SK-N-SH (cell line): ENCODE results near the gene CDH2. TPM values are rescaled to one million over a fixed set of nuclear protein-coding genes. Genes with fewer than 3 reads are reported as not detected.
A peak's percentile ranks its signal among the peaks of the same experiment; 100 is the strongest.

ENCODE experiments used
- CTCF ChIA-PET: fragments of 300-600, 350-600 bp; formaldehyde crosslinking; extraction: SDS; loops from one replicate; lab custom pipeline; 2021; lab: Yijun Ruan, JAX
- POLR2A ChIA-PET: fragments of 350-600 bp; sonication (Branson Sonifier 250); formaldehyde crosslinking; extraction: SDS; loops from one replicate; lab custom pipeline; 2020; ENCODE audit warnings: antibody characterized with exemption, inconsistent platforms; lab: Yijun Ruan, JAX
- DNase-seq: peaks from one replicate; pipeline ENCODE4 v3.0.0; 2012
- H2AFZ ChIP-seq: fragments of 200-600 bp; sonication (generic); 2 replicates; pipeline ENCODE4 v1.8.1; 2016; ENCODE audit warnings: antibody characterized with exemption, mild to moderate bottlenecking, low read depth
- H3F3A ChIP-seq: fragments of 200-600 bp; sonication (generic); replicated peaks from 2 replicates; pipeline ENCODE3; 2016; ENCODE audit warnings: antibody characterized with exemption, mild to moderate bottlenecking; ENCODE audit not compliant: insufficient read depth
- H3K27ac ChIP-seq, 2 experiments: fragments of 200-500 bp in 1 of 2; fragments of 200-600 bp in 1 of 2; sonication (Bioruptor generic) in 1 of 2; sonication (generic), shearing (Covaris generic) in 1 of 2; 2 replicates each; pipeline versions ENCODE4 v1.5.1 to v1.6.1; 2014 to 2016; ENCODE audit warnings: low read depth in 2 of 2, inconsistent platforms in 1 of 2, low read length in 1 of 2, mild to moderate bottlenecking in 1 of 2, mixed read lengths in 1 of 2
- H3K27me3 ChIP-seq: fragments of 200-600 bp; sonication (generic), shearing (Covaris generic); 2 replicates; pipeline ENCODE4 v1.6.1; 2016; ENCODE audit warnings: mixed run types; ENCODE audit not compliant: insufficient read depth
- H3K36me3 ChIP-seq, 2 experiments: fragments of 200-500 bp in 1 of 2; fragments of 200-600 bp in 1 of 2; sonication (Bioruptor generic) in 1 of 2; sonication (generic) in 1 of 2; replicated peaks in 1 of 2; 2 replicates each; pipeline versions ENCODE3 to v1.5.1; 2014 to 2016; ENCODE audit warnings: low read length in 1 of 2, mild to moderate bottlenecking in 1 of 2; ENCODE audit not compliant: insufficient read depth in 2 of 2, control insufficient read depth in 1 of 2
- H3K4me1 ChIP-seq, 2 experiments: fragments of 200-500 bp in 1 of 2; fragments of 200-600 bp in 1 of 2; sonication (Bioruptor generic) in 1 of 2; sonication (generic), shearing (Covaris generic) in 1 of 2; 2 replicates each; pipeline versions ENCODE4 v1.5.1 to v1.6.1; 2014 to 2016; ENCODE audit warnings: low read depth in 1 of 2, low read length in 1 of 2, mixed run types in 1 of 2; ENCODE audit not compliant: insufficient read depth in 2 of 2, control insufficient read depth in 1 of 2
- H3K4me2 ChIP-seq: fragments of 200-600 bp; sonication (generic), shearing (Covaris generic); 2 replicates; pipeline ENCODE4 v1.6.1; 2017; ENCODE audit warnings: mixed run types
- H3K4me3 ChIP-seq, 2 experiments: fragments of 200-500 bp in 1 of 2; fragments of 200-600 bp in 1 of 2; sonication (Bioruptor generic) in 1 of 2; sonication (generic), shearing (Covaris generic) in 1 of 2; 2 replicates each; pipeline versions ENCODE4 v1.5.1 to v1.8.1; 2014 to 2016; ENCODE audit warnings: low read depth in 2 of 2, inconsistent platforms in 1 of 2, low read length in 1 of 2, mild to moderate bottlenecking in 1 of 2, mixed read lengths in 1 of 2, moderate library complexity in 1 of 2
- H3K79me2 ChIP-seq: fragments of 200-600 bp; sonication (generic); 2 replicates; pipeline ENCODE4 v1.8.1; 2017; ENCODE audit warnings: mild to moderate bottlenecking; ENCODE audit not compliant: insufficient read depth
- H3K9ac ChIP-seq: fragments of 200-600 bp; sonication (generic); 2 replicates; pipeline ENCODE4 v1.6.1; 2017; ENCODE audit warnings: mixed run types
- H3K9me2 ChIP-seq: fragments of 200-600 bp; sonication (generic); 2 replicates; pipeline ENCODE4 v1.6.1; 2017; ENCODE audit warnings: mixed run types
- H3K9me3 ChIP-seq: fragments of 200-600 bp; sonication (generic); 2 replicates; pipeline ENCODE4 v1.6.1; 2017; ENCODE audit warnings: mixed run types, mild to moderate bottlenecking, moderate library complexity
- H4K20me1 ChIP-seq: fragments of 200-600 bp; sonication (generic); 2 replicates; pipeline ENCODE4 v1.6.1; 2017; ENCODE audit warnings: mild to moderate bottlenecking, mixed run types; ENCODE audit not compliant: insufficient read depth
- CHD2 ChIP-seq: fragments of 150-350 bp; IDR thresholded peaks from 2 replicates; pipeline ENCODE4 v1.6.1; 2018; ENCODE audit warnings: low read length; ENCODE audit not compliant: partially characterized antibody
- CTCF ChIP-seq: fragments of 200-600 bp; sonication (generic); IDR thresholded peaks from 2 replicates; pipeline ENCODE4 v1.6.1; 2017; ENCODE audit warnings: antibody characterized with exemption, mild to moderate bottlenecking, moderate library complexity
- EP300 ChIP-seq, 2 experiments: IDR thresholded peaks; 2 replicates each; pipeline versions ENCODE4 v1.4.0 to v1.6.1; 2012; ENCODE audit warnings: borderline replicate concordance in 1 of 2, low read depth in 1 of 2, low read length in 1 of 2
- FOXJ3 ChIP-seq: sonication (generic); formaldehyde crosslinking; IDR thresholded peaks from 2 replicates; pipeline ENCODE4 v1.5.1; 2020; ENCODE audit warnings: mild to moderate bottlenecking, missing genetic modification reagents
- FOXM1 ChIP-seq: IDR thresholded peaks from 2 replicates; pipeline ENCODE4 v1.4.0; 2012; ENCODE audit warnings: low read depth, mild to moderate bottlenecking
- GATA2 ChIP-seq: sonication (generic); formaldehyde crosslinking; IDR thresholded peaks from 2 replicates; pipeline ENCODE4 v1.5.0; 2020; ENCODE audit warnings: mild to moderate bottlenecking, missing genetic modification reagents
- JUND ChIP-seq: IDR thresholded peaks from 2 replicates; pipeline ENCODE4 v1.4.0; 2012
- MEF2A ChIP-seq: IDR thresholded peaks from 2 replicates; pipeline ENCODE4 v1.4.0; 2012; ENCODE audit warnings: low read depth, borderline replicate concordance
- MXI1 ChIP-seq: IDR thresholded peaks from 2 replicates; pipeline ENCODE4 v1.6.1; 2012; ENCODE audit warnings: mild to moderate bottlenecking, low read depth, low read length, improper control_type of control experiment
- NRF1 ChIP-seq: IDR thresholded peaks from 2 replicates; pipeline ENCODE4 v1.6.1; 2012; ENCODE audit warnings: low read depth, mild to moderate bottlenecking, low read length
- RCOR1 ChIP-seq: fragments of 150-350 bp; IDR thresholded peaks from 2 replicates; pipeline ENCODE4 v1.6.1; 2017; ENCODE audit warnings: antibody characterized with exemption, low read length
- TAF1 ChIP-seq: IDR thresholded peaks from 2 replicates; pipeline ENCODE4 v1.6.1; 2012; ENCODE audit warnings: low read depth, mild to moderate bottlenecking, low read length, moderate library complexity, borderline replicate concordance
- WGBS: methylation state at CpG from one replicate; pipeline ENCODE4 v1.1.6; 2017; ENCODE audit warnings: low lambda C conversion rate; 5-methylcytosine and 5-hydroxymethylcytosine counted together
- polyA plus RNA-seq, 3 experiments: library from polyadenylated mRNA; depleted of rRNA; stranded (reverse); fragments of >200 nt; gene quantifications; 2 replicates each; pipeline ENCODE4 v1.2.3, GENCODE V29; 2012
- TF ChIP-seq, protein P1 (sequence below): IDR thresholded peaks from 2 replicates; pipeline ENCODE4; 2012
- TF ChIP-seq, protein P2 (sequence below): IDR thresholded peaks from 2 replicates; pipeline ENCODE4 v1.4.0; 2012; ENCODE audit warnings: low read depth

Gene CDH2
- polyA plus RNA-seq, 1 of the 3 experiments (the other 2 are of a cell fraction): 146 TPM

DNA sequence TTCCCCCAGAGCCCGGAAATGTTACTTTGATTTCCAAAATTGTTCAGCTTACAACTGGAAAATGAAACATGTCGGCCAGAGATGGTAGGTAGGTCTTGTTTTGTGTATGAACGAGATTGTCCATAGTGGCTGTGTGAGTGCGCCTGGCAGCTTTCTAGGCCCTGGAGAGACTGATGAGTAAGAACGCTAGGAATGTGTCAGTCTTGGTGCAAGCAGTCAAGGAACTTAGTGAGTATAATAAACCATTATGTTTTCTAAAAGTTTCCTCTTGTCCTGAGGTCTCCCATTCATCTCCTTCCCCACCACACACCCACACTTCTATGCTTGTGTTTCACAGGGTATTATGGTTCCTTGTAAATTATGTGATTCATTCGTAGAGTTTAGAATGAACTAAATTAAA is 234.2 kb downstream of the CDH2 start:
- no peaks in the 10 kb centered on the region for H4K20me1 ChIP-seq

GRCh38 chr18:27931535-27931934 is 245.4 kb downstream of the CDH2 start:
- Histone ChIP-seq H3K79me2 (no peaks in the 10 kb centered on the region), H3K36me3 (peaks cover 0 to 5% of the 10 kb centered on the region in 2 experiments), H3F3A (no peaks in the 10 kb centered on the region), H4K20me1 (no peaks in the 10 kb centered on the region), H3K27ac (peak overlapping the region in 1 of 2 experiments; percentile 16; a peak in 1 of 4 replicates), H3K9me2 (no peaks in the 10 kb centered on the region), H2AFZ (no peak overlapping the region), H3K9ac (no peak overlapping the region), H3K4me1 (peaks cover 8 to 9% of the 10 kb centered on the region in 2 experiments; a peak in 3 of 4 replicates), H3K4me2 (no peak overlapping the region), H3K9me3 (no peaks in the 10 kb centered on the region), H3K4me3 (no peak overlapping the region), H3K27me3 (no peaks in the 10 kb centered on the region)
- CTCF ChIA-PET: no interaction called here
- TF ChIP-seq NRF1: no peak
- peak; percentile 72 for TF ChIP-seq GATA2 (CRISPR knock-in tag)
- TF ChIP-seq, protein P1, sequence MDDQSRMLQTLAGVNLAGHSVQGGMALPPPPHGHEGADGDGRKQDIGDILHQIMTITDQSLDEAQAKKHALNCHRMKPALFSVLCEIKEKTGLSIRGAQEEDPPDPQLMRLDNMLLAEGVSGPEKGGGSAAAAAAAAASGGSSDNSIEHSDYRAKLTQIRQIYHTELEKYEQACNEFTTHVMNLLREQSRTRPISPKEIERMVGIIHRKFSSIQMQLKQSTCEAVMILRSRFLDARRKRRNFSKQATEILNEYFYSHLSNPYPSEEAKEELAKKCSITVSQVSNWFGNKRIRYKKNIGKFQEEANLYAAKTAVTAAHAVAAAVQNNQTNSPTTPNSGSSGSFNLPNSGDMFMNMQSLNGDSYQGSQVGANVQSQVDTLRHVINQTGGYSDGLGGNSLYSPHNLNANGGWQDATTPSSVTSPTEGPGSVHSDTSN: no peak
- TF ChIP-seq CHD2: peak; percentile 63
- peak; percentile 80 for TF ChIP-seq RCOR1
- peak; percentile 15; the same call in 1 of the 2 replicates for TF ChIP-seq MXI1
- peak in 1 of 2 experiments; percentile 89; a peak in 2 of 4 replicates for TF ChIP-seq EP300 (IDR thresholded peaks at IDR 0.05; ENCODE audit: borderline replicate concordance in 1 of 2, low read depth in 1 of 2, low read length in 1 of 2)
- DNase-seq: peak; percentile 26
- POLR2A ChIA-PET: no interaction called here
- 50% methylated on average over 3 of the region's 3 CpGs for WGBS

More for the DNA sequence above, 234.2 kb downstream of the CDH2 start:
- CTCF ChIA-PET: no interaction called here
- Histone ChIP-seq H3K4me3 (no peak overlapping the region), H2AFZ (no peak overlapping the region), H3F3A (peaks cover 21% of the 10 kb centered on the region), H3K4me1 (no peaks in the 10 kb centered on the region), H3K36me3 (peaks cover 0 to 7% of the 10 kb centered on the region in 2 experiments), H3K27me3 (no peaks in the 10 kb centered on the region), H3K27ac (no peak overlapping the region), H3K9ac (no peak overlapping the region), H3K9me3 (no peaks in the 10 kb centered on the region), H3K9me2 (no peaks in the 10 kb centered on the region), H3K4me2 (no peak overlapping the region), H3K79me2 (no peaks in the 10 kb centered on the region)
- DNase-seq: no peak
- TF ChIP-seq, protein P1: peak; percentile 43
- TF ChIP-seq JUND: peak; percentile 39
- TF ChIP-seq FOXM1: no peak
- TF ChIP-seq, protein P2, sequence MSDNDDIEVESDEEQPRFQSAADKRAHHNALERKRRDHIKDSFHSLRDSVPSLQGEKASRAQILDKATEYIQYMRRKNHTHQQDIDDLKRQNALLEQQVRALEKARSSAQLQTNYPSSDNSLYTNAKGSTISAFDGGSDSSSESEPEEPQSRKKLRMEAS: no peak
- TF ChIP-seq TAF1: no peak
- TF ChIP-seq FOXJ3: no peak
- no peak for TF ChIP-seq GATA2 (CRISPR knock-in tag)
- no peak for TF ChIP-seq CTCF
- no peak for TF ChIP-seq CHD2
- no peak for TF ChIP-seq MEF2A
- POLR2A ChIA-PET: no interaction called here
- 80% methylated on average over 6 of the region's 6 CpGs for WGBS
